ENCODE results near the gene GNL1. TPM values are rescaled to one million over a fixed set of nuclear protein-coding genes. Genes with fewer than 3 reads are reported as not detected.

The GNL1 gene
- total RNA-seq, 4 donors from 2014 or later = 13.5 to 34.1 (median 20.7) TPM

- peaks cover 20 to 36% (median 30%) of the 10 kb centered on the region in 4 donors for H3K4me1 ChIP-seq
- H3K9me3 ChIP-seq = no peaks in the 10 kb centered on the region
- no peaks in the 10 kb centered on the region for H3K36me3 ChIP-seq
- intact Hi-C loops (cut with DNase I; ENCODE audit: low total_unique reads) = no loop called here
- peak; percentile 99 for DNase-seq
- H3K27ac ChIP-seq = peak within 1 kb of the TSS; percentile 82 to 96 (median 91)
- TF ChIP-seq EP300 (IDR thresholded peaks at IDR 0.05; ENCODE audit: low read depth) (peak; percentile 66), POLR2AphosphoS5 (IDR thresholded peaks at IDR 0.05) (peak; percentile 85 to 92 (median 89)), POLR2A (IDR thresholded peaks at IDR 0.05) (peak; percentile 77)
- TF ChIP-seq, protein P1, sequence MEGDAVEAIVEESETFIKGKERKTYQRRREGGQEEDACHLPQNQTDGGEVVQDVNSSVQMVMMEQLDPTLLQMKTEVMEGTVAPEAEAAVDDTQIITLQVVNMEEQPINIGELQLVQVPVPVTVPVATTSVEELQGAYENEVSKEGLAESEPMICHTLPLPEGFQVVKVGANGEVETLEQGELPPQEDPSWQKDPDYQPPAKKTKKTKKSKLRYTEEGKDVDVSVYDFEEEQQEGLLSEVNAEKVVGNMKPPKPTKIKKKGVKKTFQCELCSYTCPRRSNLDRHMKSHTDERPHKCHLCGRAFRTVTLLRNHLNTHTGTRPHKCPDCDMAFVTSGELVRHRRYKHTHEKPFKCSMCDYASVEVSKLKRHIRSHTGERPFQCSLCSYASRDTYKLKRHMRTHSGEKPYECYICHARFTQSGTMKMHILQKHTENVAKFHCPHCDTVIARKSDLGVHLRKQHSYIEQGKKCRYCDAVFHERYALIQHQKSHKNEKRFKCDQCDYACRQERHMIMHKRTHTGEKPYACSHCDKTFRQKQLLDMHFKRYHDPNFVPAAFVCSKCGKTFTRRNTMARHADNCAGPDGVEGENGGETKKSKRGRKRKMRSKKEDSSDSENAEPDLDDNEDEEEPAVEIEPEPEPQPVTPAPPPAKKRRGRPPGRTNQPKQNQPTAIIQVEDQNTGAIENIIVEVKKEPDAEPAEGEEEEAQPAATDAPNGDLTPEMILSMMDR (IDR thresholded peaks at IDR 0.05) = no peak
- no peaks in the 10 kb centered on the region for H3K27me3 ChIP-seq
- in situ Hi-C loops (cut with MboI; ENCODE audit: low pct_ligation_motif_present in 1 of 4, low pct_unique_long_range_greater_than_20kb in 1 of 4, low sequenced_read_pairs in 3 of 4) = no loop called here
- peak within 1 kb of the TSS; percentile 51 to 79 (median 62) for H3K4me3 ChIP-seq
- WGBS, 2 donors (ENCODE audit: low coverage in 1 of 2) = 0% methylated on average over 9 to 59 of the region's 59 CpGs
Measured at GRCh38 chr6:30571075-30571761, 14.9 kb upstream of the GNL1 start, which contains the start of gene ABCF1. Gene ABCF1 (plus strand): TSS chr6:30571442. CDS start chr6:30571488, 46 bp downstream.

GRCh38 chr6:30570740-30571074 is 14.4 kb upstream of the GNL1 start:
- in situ Hi-C loops (cut with MboI; ENCODE audit: low pct_ligation_motif_present in 1 of 4, low pct_unique_long_range_greater_than_20kb in 1 of 4, low sequenced_read_pairs in 3 of 4) = no loop called here
- TF ChIP-seq, protein P1 (IDR thresholded peaks at IDR 0.05) = no peak
- TF ChIP-seq POLR2A (IDR thresholded peaks at IDR 0.05) = no peak
- no peak for TF ChIP-seq POLR2AphosphoS5 (IDR thresholded peaks at IDR 0.05)
- 0 to 2% methylated on average over 3 to 18 of the region's 18 CpGs for WGBS, 2 donors (ENCODE audit: low coverage in 1 of 2)

DNA sequence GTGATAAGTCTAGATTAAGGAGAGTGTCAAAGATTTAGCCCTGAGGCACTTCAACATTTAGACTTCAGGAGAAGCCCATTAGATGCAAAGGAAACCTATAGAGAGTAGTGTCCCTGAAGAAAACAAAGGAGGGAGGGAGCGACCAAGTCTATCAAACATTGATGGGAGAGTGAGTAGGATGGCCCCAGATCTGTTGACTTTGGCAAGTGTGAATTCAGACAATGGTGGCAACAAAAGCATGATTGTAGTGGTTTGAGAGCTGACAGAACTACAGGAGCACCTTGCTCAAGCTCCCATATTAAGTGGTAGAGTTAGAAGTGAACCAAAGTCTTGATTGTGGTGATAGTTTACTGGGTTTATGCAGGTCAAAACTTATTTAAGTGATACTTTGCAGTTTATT is 14.0 kb upstream of the GNL1 start:
- intact Hi-C loops (cut with DNase I; ENCODE audit: low total_unique reads) (no loop called here), in situ Hi-C loops (cut with MboI; ENCODE audit: low pct_ligation_motif_present in 1 of 4, low pct_unique_long_range_greater_than_20kb in 1 of 4, low sequenced_read_pairs in 3 of 4) (no loop called here)
- Histone ChIP-seq H3K9me3 (no peaks in the 10 kb centered on the region), H3K36me3 (no peaks in the 10 kb centered on the region), H3K4me3 (peak overlapping the region in 3 of 4 donors; percentile 51 to 79 (median 51)), H3K27ac (peak overlapping the region; percentile 82 to 96 (median 91)), H3K27me3 (no peaks in the 10 kb centered on the region), H3K4me1 (peaks cover 20 to 36% (median 30%) of the 10 kb centered on the region in 4 donors)
- 47 to 60% methylated on average over 1 of the region's 1 CpG for WGBS, 2 donors (ENCODE audit: low coverage in 1 of 2)
- TF ChIP-seq POLR2A (IDR thresholded peaks at IDR 0.05) (no peak), POLR2AphosphoS5 (IDR thresholded peaks at IDR 0.05) (no peak), EP300 (IDR thresholded peaks at IDR 0.05; ENCODE audit: low read depth) (no peak)
- TF ChIP-seq, protein P1 (IDR thresholded peaks at IDR 0.05) = no peak
- no peak for DNase-seq

More at GRCh38 chr6:30570740-30571074, 14.4 kb upstream of the GNL1 start:
- H3K27me3 ChIP-seq = no peaks in the 10 kb centered on the region
- H3K9me3 ChIP-seq = no peaks in the 10 kb centered on the region
- H3K27ac ChIP-seq = peak overlapping the region; percentile 82 to 96 (median 91)
- peak overlapping the region; percentile 38 to 79 (median 51) for H3K4me3 ChIP-seq
- intact Hi-C loops (cut with DNase I; ENCODE audit: low total_unique reads) = no loop called here
- peaks cover 20 to 36% (median 30%) of the 10 kb centered on the region in 4 donors for H3K4me1 ChIP-seq
- no peaks in the 10 kb centered on the region for H3K36me3 ChIP-seq
- DNase-seq = no peak

DNA sequence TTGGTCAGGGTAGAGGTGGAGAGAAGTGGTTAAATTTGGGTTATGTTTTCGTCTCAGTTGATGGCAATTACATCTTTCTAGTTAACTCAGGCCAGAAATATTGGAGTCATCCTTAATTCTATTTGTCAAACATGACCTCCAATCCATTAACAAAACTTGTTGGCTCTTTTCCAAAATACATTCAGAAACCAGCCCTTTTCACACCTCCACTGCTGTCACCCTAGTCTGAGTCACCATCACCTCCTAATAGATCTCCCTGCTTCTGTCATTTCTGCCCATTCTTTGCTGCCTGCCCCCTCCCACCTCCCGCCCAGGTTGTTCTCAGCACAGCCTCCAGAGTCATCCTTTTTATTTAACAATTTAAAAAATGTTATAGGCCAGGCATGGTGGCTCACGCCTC is 12.0 kb upstream of the GNL1 start:
- Histone ChIP-seq H3K36me3 (no peaks in the 10 kb centered on the region), H3K9me3 (no peaks in the 10 kb centered on the region), H3K27me3 (no peaks in the 10 kb centered on the region), H3K4me3 (no peak overlapping the region), H3K27ac (no peak overlapping the region), H3K4me1 (peaks cover 20 to 37% (median 24%) of the 10 kb centered on the region in 4 donors)
- WGBS, 2 donors (ENCODE audit: low coverage in 1 of 2) = 55 to 100% methylated on average over 2 to 3 of the region's 3 CpGs
- intact Hi-C loops (cut with DNase I; ENCODE audit: low total_unique reads) (no loop called here), in situ Hi-C loops (cut with MboI; ENCODE audit: low pct_ligation_motif_present in 1 of 4, low pct_unique_long_range_greater_than_20kb in 1 of 4, low sequenced_read_pairs in 3 of 4) (no loop called here)
- DNase-seq = no peak
- TF ChIP-seq POLR2A (IDR thresholded peaks at IDR 0.05) = no peak
- no peak for TF ChIP-seq EP300 (IDR thresholded peaks at IDR 0.05; ENCODE audit: low read depth)
- TF ChIP-seq, protein P1 (IDR thresholded peaks at IDR 0.05) = no peak
- TF ChIP-seq POLR2AphosphoS5 (IDR thresholded peaks at IDR 0.05) = no peak
